ENCODE results near the gene NDUFB11.

- no peak for TF ChIP-seq GATA3 (IDR thresholded peaks at IDR 0.05; ENCODE audit: low read depth, low read length)
- TF ChIP-seq GATA2 (IDR thresholded peaks at IDR 0.05; ENCODE audit: low read depth, low read length), result no peak
Observed at GRCh38 chrX:47093860-47094259, 50.6 kb downstream of the NDUFB11 start.
